ENCODE results near the gene PDCD2L. TPM values are rescaled to one million over a fixed set of nuclear protein-coding genes. Genes with fewer than 3 reads are reported as not detected.
A peak's percentile ranks its signal among the peaks of the same experiment; 100 is the strongest.

PDCD2L gene
- total and polyA plus RNA-seq, 9 of the 15 experiments (the other 6 are each of a cell fraction or from before 2014, with no cell fraction given): 12.1 to 68.5 (median 56.3) TPM

GRCh38 chr19:34428549-34429285 is 24.5 kb downstream of the PDCD2L start (continued):
- TF ChIP-seq NKRF (IDR thresholded peaks at IDR 0.05; ENCODE audit: borderline replicate concordance) (peak; percentile 12; the same call in 1 of the 2 replicates), DACH1 (IDR thresholded peaks at IDR 0.05; ENCODE audit: partially characterized antibody) (no peak), ZBTB7A (IDR thresholded peaks at IDR 0.05; ENCODE audit: borderline replicate concordance, control insufficient read depth, low read depth, low read length) (peak; percentile 7; the same call in 1 of the 2 replicates), PHF8 (IDR thresholded peaks at IDR 0.05; ENCODE audit: borderline replicate concordance, low read length) (peak; percentile 14; the same call in 1 of the 2 replicates), NR2C2 (CRISPR knock-in tag; IDR thresholded peaks at IDR 0.05) (no peak), NR2C2 (tag; IDR thresholded peaks at IDR 0.05) (peak; percentile 40; the same call in 1 of the 2 replicates), CEBPG (CRISPR knock-in tag; IDR thresholded peaks at IDR 0.05) (no peak), CEBPG (tag; conservative IDR thresholded peaks at IDR 0.05 in 1 of 2, IDR thresholded peaks at IDR 0.05 in 1 of 2) (peak in 1 of 2 experiments; percentile 46; a peak in 2 of 4 replicates), TGIF2 (CRISPR knock-in tag; IDR thresholded peaks at IDR 0.05) (no peak), ARID3A (IDR thresholded peaks at IDR 0.05; ENCODE audit: borderline replicate concordance, low read depth, low read length) (no peak), ATF1 (CRISPR knock-in tag; IDR thresholded peaks at IDR 0.05) (no peak), ATF1 (tag; IDR thresholded peaks at IDR 0.05) (peak; percentile 33; the same call in 1 of the 2 replicates), RBFOX2 (IDR thresholded peaks at IDR 0.05; ENCODE audit: low read depth, low read length) (peak; percentile 92), PBX2 (CRISPR knock-in tag; IDR thresholded peaks at IDR 0.05; ENCODE audit: low read depth) (no peak), PBX2 (tag; conservative IDR thresholded peaks at IDR 0.05; ENCODE audit: low read depth) (no peak), ZBTB17 (CRISPR knock-in tag; IDR thresholded peaks at IDR 0.05) (no peak), U2AF1 (optimal IDR thresholded peaks at IDR 0.05; ENCODE audit: low read depth, low read length) (peak; percentile 58), RBM22 (IDR thresholded peaks at IDR 0.05; ENCODE audit: low read depth, low read length, poor library complexity, severe bottlenecking) (peak; percentile 11), RB1 (IDR thresholded peaks at IDR 0.05; ENCODE audit: low read depth) (0 out of 2 replicates have a peak, but pooled peaks have one; percentile 13)

Data from K562 (cell line).